ENCODE data around the gene HECA.

- TF ChIP-seq CTCF (conservative IDR thresholded peaks at IDR 0.05 in 1 of 2, IDR thresholded peaks at IDR 0.05 in 1 of 2; ENCODE audit: extremely low read depth in 1 of 2, insufficient read depth in 1 of 2, low read depth in 1 of 2, low read length in 2 of 2) (no peak), EZH2 (IDR thresholded peaks at IDR 0.05; ENCODE audit: borderline replicate concordance, low read length) (no peak)
Measured at GRCh38 chr6:139108378-139108777, 26.5 kb upstream of the HECA start.

Data from mammary epithelial cell (primary cell).